Hepatocyte (in vitro differentiated cells): ENCODE data around the gene NRSN2. TPM values are rescaled to one million over a fixed set of nuclear protein-coding genes. Genes with fewer than 3 reads are reported as not detected.

Experiments
- DNase-seq: peaks from one replicate; pipeline ENCODE4 v3.0.0-alpha.2; 2016; ENCODE audit warnings: low spot score
- H2AFZ ChIP-seq: fragments of 200-600 bp; sonication (generic); 2 replicates; pipeline ENCODE4 v1.6.0; 2016; ENCODE audit warnings: antibody characterized with exemption, mild to moderate bottlenecking
- H3K27ac ChIP-seq: fragments of 200-600 bp; sonication (generic); 2 replicates; pipeline ENCODE4 v1.5.1; 2016; ENCODE audit warnings: mild to moderate bottlenecking
- H3K27me3 ChIP-seq: fragments of 200-600 bp; sonication (generic); 2 replicates; pipeline ENCODE4 v1.6.1; 2016
- H3K36me3 ChIP-seq: fragments of 200-600 bp; sonication (generic); replicated peaks from 2 replicates; pipeline ENCODE4 v1.5.1; 2016; ENCODE audit warnings: low read depth; ENCODE audit not compliant: insufficient read depth
- H3K4me1 ChIP-seq: fragments of 200-600 bp; sonication (generic); 2 replicates; pipeline ENCODE4 v1.5.1; 2016; ENCODE audit warnings: mild to moderate bottlenecking, moderate library complexity; ENCODE audit not compliant: insufficient read depth
- H3K4me2 ChIP-seq: fragments of 200-600 bp; sonication (generic); 2 replicates; pipeline ENCODE4 v1.6.0; 2016
- H3K4me3 ChIP-seq: fragments of 200-600 bp; sonication (generic); 2 replicates; pipeline ENCODE4 v1.5.1; 2016; ENCODE audit warnings: mild to moderate bottlenecking
- H3K79me2 ChIP-seq: fragments of 200-600 bp; sonication (generic); 2 replicates; pipeline ENCODE4 v1.6.0; 2017; ENCODE audit warnings: mild to moderate bottlenecking
- H3K9me2 ChIP-seq: fragments of 200-600 bp; sonication (generic); replicated peaks from 2 replicates; pipeline ENCODE4 v1.6.0; 2017; ENCODE audit warnings: mild to moderate bottlenecking; ENCODE audit not compliant: insufficient read depth
- H3K9me3 ChIP-seq: fragments of 200-600 bp; sonication (generic); 2 replicates; pipeline ENCODE4 v1.5.1; 2016; ENCODE audit warnings: low read depth, mild to moderate bottlenecking
- H4K20me1 ChIP-seq: fragments of 200-600 bp; sonication (generic); 2 replicates; pipeline ENCODE4 v1.6.0; 2016; ENCODE audit warnings: mild to moderate bottlenecking; ENCODE audit not compliant: insufficient read depth, poor library complexity, severe bottlenecking
- CTCF ChIP-seq: fragments of 200-600 bp; sonication (generic); IDR thresholded peaks from 2 replicates; pipeline ENCODE4 v1.5.1; 2016; ENCODE audit warnings: antibody characterized with exemption, mild to moderate bottlenecking; ENCODE audit not compliant: poor library complexity
- EZH2 ChIP-seq: fragments of 200-600 bp; sonication (generic); IDR thresholded peaks from 2 replicates; pipeline ENCODE4 v1.6.1; 2016; ENCODE audit warnings: antibody characterized with exemption, mild to moderate bottlenecking, borderline replicate concordance
- EZH2phosphoT487 ChIP-seq: fragments of 200-600 bp; sonication (generic); IDR thresholded peaks from one replicate; pipeline ENCODE4 v1.6.1; 2018; ENCODE audit warnings: antibody characterized with exemption, mild to moderate bottlenecking, low read depth, moderate library complexity; ENCODE audit not compliant: unreplicated experiment, severe bottlenecking
- WGBS: methylation state at CpG from one replicate; pipeline ENCODE4 v1.1.6; 2016; ENCODE audit warnings: low lambda C conversion rate; ENCODE audit errors: missing lambda C conversion rate; 5-methylcytosine and 5-hydroxymethylcytosine counted together
- polyA plus RNA-seq: library from polyadenylated mRNA; unstranded; fragments of >200 nt; fragmentation: Nextera tagmentation; extraction: Ambion mirVana; gene quantifications from 2 replicates; pipeline ENCODE4 v1.2.1, GENCODE V29; 2016
- total RNA-seq: library from RNA; depleted of rRNA; stranded (reverse); fragments of >200 nt; gene quantifications from 2 replicates; pipeline ENCODE4 v1.2.3, GENCODE V29; 2014

Gene NRSN2
- total and polyA plus RNA-seq, 2 experiments from 2014 or later = 29.8 to 68.1 TPM

GRCh38 chr20:373171-373890 is 26.4 kb downstream of the NRSN2 start:
- TF ChIP-seq CTCF (no peak), EZH2 (no peak), EZH2phosphoT487 (no peak)
- no peak overlapping the region for H3K4me3 ChIP-seq
- H4K20me1 ChIP-seq = no peaks in the 10 kb centered on the region
- no peak overlapping the region for H2AFZ ChIP-seq
- no peaks in the 10 kb centered on the region for H3K36me3 ChIP-seq
- H3K79me2 ChIP-seq = no peaks in the 10 kb centered on the region
- DNase-seq = peak; percentile 84
- no peaks in the 10 kb centered on the region for H3K9me2 ChIP-seq
- H3K27me3 ChIP-seq = no peaks in the 10 kb centered on the region
- peaks cover 34% of the 10 kb centered on the region for H3K4me1 ChIP-seq
- H3K27ac ChIP-seq = peak overlapping the region; percentile 89
- H3K9me3 ChIP-seq = no peaks in the 10 kb centered on the region
- 68% methylated on average over 9 of the region's 9 CpGs for WGBS
- H3K4me2 ChIP-seq = no peak overlapping the region

GRCh38 chr20:375265-375889 is 28.5 kb downstream of the NRSN2 start:
- no peak for TF ChIP-seq CTCF
- TF ChIP-seq EZH2phosphoT487 = no peak
- no peak for TF ChIP-seq EZH2
- Histone ChIP-seq H3K9me2 (no peaks in the 10 kb centered on the region), H3K27ac (no peak overlapping the region), H3K4me1 (peaks cover 29% of the 10 kb centered on the region), H4K20me1 (no peaks in the 10 kb centered on the region), H3K4me3 (no peak overlapping the region), H3K27me3 (no peaks in the 10 kb centered on the region), H3K9me3 (no peaks in the 10 kb centered on the region), H2AFZ (no peak overlapping the region), H3K36me3 (no peaks in the 10 kb centered on the region), H3K4me2 (no peak overlapping the region), H3K79me2 (no peaks in the 10 kb centered on the region)
- DNase-seq = no peak
- whole genome bisulfite sequencing = 86% methylated on average over 10 of the region's 10 CpGs

GRCh38 chr20:376089-376488 is 29.2 kb downstream of the NRSN2 start:
- Histone ChIP-seq H3K36me3 (no peaks in the 10 kb centered on the region), H3K4me3 (no peak overlapping the region), H2AFZ (no peak overlapping the region), H3K9me2 (no peaks in the 10 kb centered on the region), H3K4me2 (no peak overlapping the region), H3K4me1 (peaks cover 23% of the 10 kb centered on the region), H4K20me1 (no peaks in the 10 kb centered on the region), H3K9me3 (no peaks in the 10 kb centered on the region), H3K27me3 (no peaks in the 10 kb centered on the region), H3K79me2 (peaks cover 3% of the 10 kb centered on the region), H3K27ac (no peak overlapping the region)
- 58% methylated on average over 2 of the region's 2 CpGs for WGBS
- no peak for TF ChIP-seq EZH2
- no peak for TF ChIP-seq EZH2phosphoT487
- no peak for TF ChIP-seq CTCF
- DNase-seq = no peak
